HEK293T (cell line): ENCODE results near the gene TGFB2.

Experiments used
- CTCF ChIA-PET: fragments of 350-600 bp; formaldehyde crosslinking; extraction: SDS; loops from one replicate; lab custom pipeline; 2021; ENCODE audit warnings: antibody characterized with exemption, inconsistent platforms; lab: Yijun Ruan, JAX
- POLR2A ChIA-PET: fragments of 350-600 bp; formaldehyde crosslinking; extraction: SDS; loops from one replicate; lab custom pipeline; 2020; ENCODE audit warnings: antibody characterized with exemption, inconsistent platforms; lab: Yijun Ruan, JAX
- DNase-seq: peaks from one replicate; pipeline ENCODE4 v3.0.0; 2012; ENCODE audit warnings: mixed read lengths; ENCODE audit errors: extremely low spot score
- ARNT ChIP-seq: fragments of 450-650 bp; IDR thresholded peaks from 2 replicates; pipeline ENCODE4 v1.6.1; 2017; ENCODE audit warnings: mild to moderate bottlenecking
- BHLHE40 ChIP-seq: fragments of 450-650 bp; IDR thresholded peaks from 2 replicates; pipeline ENCODE4 v1.6.1; 2016; ENCODE audit warnings: mild to moderate bottlenecking, moderate library complexity, borderline replicate concordance
- CTBP1 ChIP-seq: fragments of 450-650 bp; IDR thresholded peaks from 2 replicates; pipeline ENCODE4 v1.6.1; 2016; ENCODE audit warnings: borderline replicate concordance
- ELF4 ChIP-seq: fragments of 450-650 bp; IDR thresholded peaks from 2 replicates; pipeline ENCODE4 v1.6.1; 2017; ENCODE audit warnings: antibody characterized with exemption
- FOXA1 ChIP-seq: fragments of 450-650 bp; IDR thresholded peaks from 2 replicates; pipeline ENCODE4 v1.6.1; 2016; ENCODE audit warnings: mild to moderate bottlenecking
- FOXK2 ChIP-seq: fragments of 450-650 bp; IDR thresholded peaks from 2 replicates; pipeline ENCODE4 v1.6.1; 2016; ENCODE audit warnings: mild to moderate bottlenecking
- FOXM1 ChIP-seq: fragments of 450-650 bp; IDR thresholded peaks from 2 replicates; pipeline ENCODE4 v1.6.1; 2017; ENCODE audit warnings: mild to moderate bottlenecking, borderline replicate concordance
- HDGF ChIP-seq: fragments of 450-650 bp; IDR thresholded peaks from 2 replicates; pipeline ENCODE4 v1.6.1; 2017; ENCODE audit warnings: antibody characterized with exemption, borderline replicate concordance
- L3MBTL2 ChIP-seq: fragments of 450-650 bp; conservative IDR thresholded peaks from 2 replicates; pipeline ENCODE4 v1.6.1; 2016; ENCODE audit warnings: mild to moderate bottlenecking
- LEF1 ChIP-seq: fragments of 450-650 bp; IDR thresholded peaks from 2 replicates; pipeline ENCODE4 v1.6.1; 2017; ENCODE audit warnings: mild to moderate bottlenecking, borderline replicate concordance
- NFRKB ChIP-seq: fragments of 450-650 bp; IDR thresholded peaks from 2 replicates; pipeline ENCODE4 v1.6.1; 2016; ENCODE audit warnings: mild to moderate bottlenecking, moderate library complexity
- PKNOX1 ChIP-seq: fragments of 450-650 bp; IDR thresholded peaks from 2 replicates; pipeline ENCODE4 v1.6.1; 2016
- SP1 ChIP-seq: fragments of 450-650 bp; IDR thresholded peaks from 2 replicates; pipeline ENCODE4 v1.6.1; 2017
- SUZ12 ChIP-seq: fragments of 450-650 bp; IDR thresholded peaks from 2 replicates; pipeline ENCODE4 v1.6.1; 2016; ENCODE audit warnings: mild to moderate bottlenecking
- TARDBP ChIP-seq: fragments of 450-650 bp; IDR thresholded peaks from 2 replicates; pipeline ENCODE4 v1.6.1; 2016
- ZNF384 ChIP-seq: fragments of 450-650 bp; IDR thresholded peaks from 2 replicates; pipeline ENCODE4 v1.6.1; 2016

The TGFB2 gene

GRCh38 chr1:218400624-218401023 lies 55.5 kb downstream of the TGFB2 start:
- POLR2A ChIA-PET, result no interaction called here
- TF ChIP-seq CTBP1 (no peak), NFRKB (no peak), ARNT (no peak), LEF1 (no peak), SUZ12 (no peak), HDGF (no peak), PKNOX1 (no peak), L3MBTL2 (no peak), TARDBP (no peak), FOXM1 (no peak), BHLHE40 (no peak), ELF4 (no peak), ZNF384 (no peak), SP1 (no peak), FOXA1 (no peak), FOXK2 (no peak)
- CTCF ChIA-PET, result no interaction called here
- DNase-seq, result no peak

GRCh38 chr1:218401441-218401997 lies 56.4 kb downstream of the TGFB2 start:
- no peak for DNase-seq
- POLR2A ChIA-PET, result no interaction called here
- no peak for TF ChIP-seq HDGF
- TF ChIP-seq FOXK2, result no peak
- no peak for TF ChIP-seq CTBP1
- no peak for TF ChIP-seq L3MBTL2
- TF ChIP-seq LEF1, result no peak
- CTCF ChIA-PET, result no interaction called here

- POLR2A ChIA-PET, result no interaction called here
- CTCF ChIA-PET, result no interaction called here
- TF ChIP-seq ARNT (no peak), HDGF (no peak), FOXM1 (no peak), ELF4 (no peak), BHLHE40 (no peak), FOXA1 (no peak), CTBP1 (no peak), PKNOX1 (no peak), L3MBTL2 (no peak), ZNF384 (no peak), LEF1 (no peak), TARDBP (no peak), SUZ12 (no peak), FOXK2 (no peak), SP1 (no peak), NFRKB (no peak)
- DNase-seq, result no peak
Measured at GRCh38 chr1:218401998-218402785, 57.1 kb downstream of the TGFB2 start.

GRCh38 chr1:218402786-218403120 lies 57.6 kb downstream of the TGFB2 start:
- TF ChIP-seq CTBP1, result no peak
- TF ChIP-seq L3MBTL2, result no peak
- no peak for TF ChIP-seq SP1
- TF ChIP-seq HDGF, result no peak
- TF ChIP-seq BHLHE40, result no peak
- TF ChIP-seq LEF1, result no peak
- POLR2A ChIA-PET, result no interaction called here

GRCh38 chr1:218403300-218403699 lies 58.2 kb downstream of the TGFB2 start:
- ChIA-PET CTCF (no interaction called here), POLR2A (no interaction called here)
- no peak for TF ChIP-seq HDGF
- no peak for TF ChIP-seq TARDBP
- TF ChIP-seq L3MBTL2, result no peak
- no peak for TF ChIP-seq BHLHE40
- no peak for TF ChIP-seq CTBP1

More at GRCh38 chr1:218402786-218403120, 57.6 kb downstream of the TGFB2 start:
- CTCF ChIA-PET, result no interaction called here
- no peak for DNase-seq

GRCh38 chr1:218407630-218408029 lies 62.5 kb downstream of the TGFB2 start:
- CTCF ChIA-PET, result no interaction called here
- TF ChIP-seq NFRKB, result no peak
- TF ChIP-seq LEF1, result no peak
- no peak for TF ChIP-seq TARDBP
- no peak for TF ChIP-seq FOXM1
- TF ChIP-seq PKNOX1, result no peak
- TF ChIP-seq FOXK2, result no peak
- no peak for TF ChIP-seq CTBP1
- no peak for TF ChIP-seq ARNT
- TF ChIP-seq ZNF384, result no peak
- no peak for TF ChIP-seq SP1
- TF ChIP-seq FOXA1, result no peak
- TF ChIP-seq SUZ12, result no peak
- no peak for TF ChIP-seq ELF4
- no peak for TF ChIP-seq BHLHE40
- no peak for TF ChIP-seq HDGF
- TF ChIP-seq L3MBTL2, result no peak

More at GRCh38 chr1:218403300-218403699, 58.2 kb downstream of the TGFB2 start:
- DNase-seq, result no peak

More at GRCh38 chr1:218407630-218408029, 62.5 kb downstream of the TGFB2 start:
- POLR2A ChIA-PET, result no interaction called here
- no peak for DNase-seq
